Gastrocnemius medialis (tissue), 4 donors: ENCODE data around the gene ADCY7.

ENCODE experiments used
- POLR2A ChIP-seq, 2 donors: fragments of 450-650 bp; IDR thresholded peaks; one replicate each; pipeline ENCODE4 v1.6.1; 2017; ENCODE audit warnings: antibody characterized with exemption in 2 of 2, mild to moderate bottlenecking in 2 of 2, moderate library complexity in 2 of 2
- TF ChIP-seq, protein P1 (sequence below), 5 experiments: fragments of 450-650 bp in 3 of 5; fragments of 200-600 bp in 2 of 5; sonication (generic) in 2 of 5; IDR thresholded peaks in 4 of 5; conservative IDR thresholded peaks in 1 of 5; 1 replicate in 4 of 5; 2 replicates in 1 of 5; pipeline ENCODE4 v1.5.1; 2016 to 2019; ENCODE audit warnings: antibody characterized with exemption in 5 of 5, mild to moderate bottlenecking in 3 of 5, moderate library complexity in 3 of 5

DNA sequence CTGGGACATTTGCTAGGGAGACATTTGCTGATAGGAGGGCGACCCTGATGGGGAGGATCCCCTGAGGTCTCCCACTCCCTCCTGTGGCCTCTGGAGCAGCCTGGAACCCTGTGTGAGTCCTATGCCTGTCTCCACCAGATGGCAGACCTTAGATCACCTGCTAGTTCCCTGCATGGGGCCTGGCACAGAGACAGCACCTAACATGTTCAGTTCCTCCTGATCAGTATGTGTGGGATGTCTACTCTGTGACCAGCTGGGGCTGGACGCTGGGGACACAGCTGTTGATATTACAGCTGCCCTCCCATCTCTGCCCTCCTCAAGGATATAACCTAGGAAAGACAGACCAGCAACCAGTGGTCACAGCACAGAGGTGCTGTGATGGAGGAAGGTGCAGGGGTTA lies 1.1 kb upstream of the ADCY7 start:
- TF ChIP-seq POLR2A (IDR thresholded peaks at IDR 0.05) = no peak
- TF ChIP-seq, protein P1, sequence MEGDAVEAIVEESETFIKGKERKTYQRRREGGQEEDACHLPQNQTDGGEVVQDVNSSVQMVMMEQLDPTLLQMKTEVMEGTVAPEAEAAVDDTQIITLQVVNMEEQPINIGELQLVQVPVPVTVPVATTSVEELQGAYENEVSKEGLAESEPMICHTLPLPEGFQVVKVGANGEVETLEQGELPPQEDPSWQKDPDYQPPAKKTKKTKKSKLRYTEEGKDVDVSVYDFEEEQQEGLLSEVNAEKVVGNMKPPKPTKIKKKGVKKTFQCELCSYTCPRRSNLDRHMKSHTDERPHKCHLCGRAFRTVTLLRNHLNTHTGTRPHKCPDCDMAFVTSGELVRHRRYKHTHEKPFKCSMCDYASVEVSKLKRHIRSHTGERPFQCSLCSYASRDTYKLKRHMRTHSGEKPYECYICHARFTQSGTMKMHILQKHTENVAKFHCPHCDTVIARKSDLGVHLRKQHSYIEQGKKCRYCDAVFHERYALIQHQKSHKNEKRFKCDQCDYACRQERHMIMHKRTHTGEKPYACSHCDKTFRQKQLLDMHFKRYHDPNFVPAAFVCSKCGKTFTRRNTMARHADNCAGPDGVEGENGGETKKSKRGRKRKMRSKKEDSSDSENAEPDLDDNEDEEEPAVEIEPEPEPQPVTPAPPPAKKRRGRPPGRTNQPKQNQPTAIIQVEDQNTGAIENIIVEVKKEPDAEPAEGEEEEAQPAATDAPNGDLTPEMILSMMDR (IDR thresholded peaks at IDR 0.05 in 4 of 5, conservative IDR thresholded peaks at IDR 0.05 in 1 of 5) = no peak
